GM23338 (cell line): ENCODE data around the gene PCDHB10. TPM values are rescaled to one million over a fixed set of nuclear protein-coding genes. Genes with fewer than 3 reads are reported as not detected.
"Not testable (repeated sequence)": the region's sequence is repeated elsewhere in the genome, so short reads cannot be mapped to it uniquely, and the experiment has no call there.

Source experiments
- ATAC-seq: fragments of 200-7000 bp; cut with Tn5 transposase; 3 replicates; pipeline ENCODE4 v1.9.1; 2020
- DNase-seq: peaks from one replicate; pipeline ENCODE4 v3.0.0-alpha.2; 2015; ENCODE audit warnings: low spot score
- H2AFZ ChIP-seq: fragments of 200-600 bp; sonication (generic); 2 replicates; pipeline ENCODE4 v1.8.0; 2016; ENCODE audit warnings: antibody characterized with exemption, mild to moderate bottlenecking, moderate library complexity
- H3F3A ChIP-seq: fragments of 200-600 bp; sonication (generic); replicated peaks from 2 replicates; pipeline ENCODE4 v1.8.0; 2017; ENCODE audit warnings: antibody characterized with exemption, mixed run types, low read depth
- H3K27ac ChIP-seq: fragments of 200-600 bp; sonication (generic); 2 replicates; pipeline ENCODE4 v1.6.1; 2016; ENCODE audit warnings: low read depth
- H3K27me3 ChIP-seq: fragments of 200-600 bp; sonication (generic); 2 replicates; pipeline ENCODE4 v1.8.0; 2016; ENCODE audit warnings: mild to moderate bottlenecking, mixed run types, moderate library complexity; ENCODE audit not compliant: insufficient read depth
- H3K36me3 ChIP-seq: fragments of 200-600 bp; sonication (generic); 2 replicates; pipeline ENCODE4 v1.8.0; 2016; ENCODE audit warnings: mild to moderate bottlenecking; ENCODE audit not compliant: insufficient read depth
- H3K4me1 ChIP-seq: fragments of 200-600 bp; sonication (generic); 2 replicates; pipeline ENCODE4 v1.8.0; 2016; ENCODE audit warnings: mild to moderate bottlenecking, moderate library complexity; ENCODE audit not compliant: insufficient read depth
- H3K4me2 ChIP-seq: fragments of 200-600 bp; sonication (generic); 2 replicates; pipeline ENCODE4 v1.7.1; 2017; ENCODE audit warnings: mixed run types
- H3K4me3 ChIP-seq: fragments of 200-600 bp; sonication (generic); 2 replicates; pipeline ENCODE4 v1.6.1; 2016; ENCODE audit warnings: mixed run types
- H3K79me2 ChIP-seq: fragments of 200-600 bp; sonication (generic); replicated peaks from 2 replicates; pipeline ENCODE4 v1.8.0; 2017; ENCODE audit warnings: mild to moderate bottlenecking; ENCODE audit not compliant: insufficient read depth
- H3K9me2 ChIP-seq: fragments of 200-600 bp; sonication (generic); 2 replicates; pipeline ENCODE4 v1.8.0; 2017; ENCODE audit not compliant: insufficient read depth
- H4K20me1 ChIP-seq: fragments of 200-600 bp; sonication (generic); replicated peaks from 2 replicates; pipeline ENCODE4 v1.8.0; 2017; ENCODE audit warnings: mild to moderate bottlenecking; ENCODE audit not compliant: insufficient read depth
- H3K27ac Mint-ChIP-seq: 2 replicates; pipeline ENCODE4 v1.8.0; 2020; ENCODE audit warnings: inconsistent platforms, mild to moderate bottlenecking, moderate library complexity, mixed read lengths
- H3K27me3 Mint-ChIP-seq: 3 replicates; pipeline ENCODE4 v1.8.0; 2022; ENCODE audit warnings: low read depth, mild to moderate bottlenecking, moderate library complexity, mixed read lengths, inconsistent platforms; ENCODE audit not compliant: insufficient read depth, poor library complexity
- H3K36me3 Mint-ChIP-seq: 3 replicates; pipeline ENCODE4 v1.8.0; 2021; ENCODE audit warnings: low read depth, mild to moderate bottlenecking, inconsistent platforms, moderate library complexity, mixed read lengths
- H3K4me1 Mint-ChIP-seq: 3 replicates; pipeline ENCODE4 v1.8.0; 2020; ENCODE audit warnings: mild to moderate bottlenecking, inconsistent platforms, mixed read lengths
- H3K4me3 Mint-ChIP-seq: 3 replicates; pipeline ENCODE4 v1.8.0; 2021; ENCODE audit warnings: moderate library complexity, mild to moderate bottlenecking, inconsistent platforms, mixed read lengths
- H3K9me3 Mint-ChIP-seq: 3 replicates; pipeline ENCODE4 v1.8.0; 2020; ENCODE audit warnings: moderate library complexity, mild to moderate bottlenecking, inconsistent platforms, mixed read lengths
- CTCF ChIP-seq, 2 experiments: fragments of 200-600 bp in 1 of 2; sonication (generic) in 1 of 2; conservative IDR thresholded peaks; 2 replicates each; pipeline versions ENCODE4 v1.5.1 to v1.6.1; 2016 to 2017; ENCODE audit warnings: antibody characterized with exemption in 2 of 2, low read depth in 2 of 2, mild to moderate bottlenecking in 2 of 2, moderate library complexity in 1 of 2
- JUNB ChIP-seq: IDR thresholded peaks from one replicate; pipeline ENCODE4 v1.6.1; 2016; ENCODE audit warnings: antibody characterized with exemption; ENCODE audit not compliant: unreplicated experiment
- POLR2AphosphoS5 ChIP-seq: IDR thresholded peaks from 2 replicates; pipeline ENCODE4 v1.6.1; 2016; ENCODE audit warnings: antibody characterized with exemption, low read depth
- REST ChIP-seq: IDR thresholded peaks from one replicate; pipeline ENCODE4 v1.6.1; 2018; ENCODE audit warnings: antibody characterized with exemption; ENCODE audit not compliant: unreplicated experiment
- STAT1 ChIP-seq: IDR thresholded peaks from one replicate; pipeline ENCODE4 v1.6.1; 2016; ENCODE audit warnings: antibody characterized with exemption; ENCODE audit not compliant: unreplicated experiment
- ZNF331 ChIP-seq: fragments of 250-450 bp; sonication (Bioruptor Pico); IDR thresholded peaks from 2 replicates; pipeline ENCODE4 v1.5.0; 2020; ENCODE audit warnings: low read depth, mild to moderate bottlenecking, moderate library complexity
- ZNF462 ChIP-seq: fragments of 250-450 bp; sonication (Bioruptor Pico); IDR thresholded peaks from 2 replicates; pipeline ENCODE4 v1.5.0; 2020; ENCODE audit warnings: mild to moderate bottlenecking, moderate library complexity
- polyA plus RNA-seq: library from polyadenylated mRNA; unstranded; fragments of >200 nt; fragmentation: Nextera tagmentation; extraction: Ambion mirVana; gene quantifications from 2 replicates; pipeline ENCODE4 v1.2.1, GENCODE V29; 2016
- total RNA-seq: library from RNA; depleted of rRNA; stranded (reverse); fragments of >200 nt; shearing (Covaris generic); gene quantifications from 2 replicates; pipeline ENCODE4 v1.2.3, GENCODE V29; 2014

PCDHB10 gene
- total and polyA plus RNA-seq, 2 experiments from 2014 or later = 1.6 to 2.7 TPM

GRCh38 chr5:141234109-141234667 lies 42.0 kb downstream of the PCDHB10 start:
- Mint-ChIP-seq H3K4me3 (no peak overlapping the region), H3K27me3 (peaks cover 4% of the 10 kb centered on the region), H3K4me1 (peaks cover 2% of the 10 kb centered on the region; the same call in 1 of the 3 replicates), H3K27ac (no peak overlapping the region), H3K9me3 (peaks cover 57% of the 10 kb centered on the region), H3K36me3 (peaks cover 26% of the 10 kb centered on the region)
- peak overlapping the region; percentile 87 for H2AFZ ChIP-seq
- peak overlapping the region; percentile 57 for H3K4me3 ChIP-seq
- H3F3A ChIP-seq = no peaks in the 10 kb centered on the region
- H3K27me3 ChIP-seq = no peaks in the 10 kb centered on the region
- H3K4me1 ChIP-seq = 0 out of 2 replicates have a peak, but pooled peaks cover 6% of the 10 kb centered on the region
- H3K9me2 ChIP-seq = no peaks in the 10 kb centered on the region
- peak overlapping the region; percentile 68 for H3K4me2 ChIP-seq
- ATAC-seq (no peak), DNase-seq (peak; percentile 76)
- H4K20me1 ChIP-seq = no peaks in the 10 kb centered on the region
- no peak overlapping the region for H3K27ac ChIP-seq
- no peaks in the 10 kb centered on the region for H3K79me2 ChIP-seq
- H3K36me3 ChIP-seq = no peaks in the 10 kb centered on the region
- TF ChIP-seq CTCF (conservative IDR thresholded peaks at IDR 0.05; ENCODE audit: low read depth in 2 of 2) (peak; percentile 81 to 86), STAT1 (no peak), ZNF462 (CRISPR knock-in tag) (no peak), ZNF331 (CRISPR knock-in tag) (no peak), REST (no peak), POLR2AphosphoS5 (no peak), JUNB (no peak)

GRCh38 chr5:141235922-141236321 lies 43.8 kb downstream of the PCDHB10 start:
- H4K20me1 ChIP-seq, H3K9me2 ChIP-seq, H3K4me1 ChIP-seq, ATAC-seq, H3F3A ChIP-seq, H3K4me2 ChIP-seq, H2AFZ ChIP-seq, H3K4me3 ChIP-seq, H3K27me3 Mint-ChIP-seq, H3K79me2 ChIP-seq, H3K4me3 Mint-ChIP-seq, H3K4me1 Mint-ChIP-seq, H3K27ac Mint-ChIP-seq, DNase-seq, H3K27me3 ChIP-seq, H3K36me3 ChIP-seq, H3K27ac ChIP-seq: not testable (repeated sequence)
- Mint-ChIP-seq H3K9me3 (peaks cover 63% of the 10 kb centered on the region), H3K36me3 (peaks cover 33% of the 10 kb centered on the region)
